Testis (tissue), 5 donors: ENCODE data around the gene TRPC4. TPM values are rescaled to one million over a fixed set of nuclear protein-coding genes. Genes with fewer than 3 reads are reported as not detected.

Experiments used
- DNase-seq: peaks from one replicate; pipeline ENCODE4 v3.0.0-alpha.2; 2019
- H3K27ac ChIP-seq, 2 donors: fragments of 200-600 bp; sonication (generic); one replicate each; pipeline ENCODE4 v1.5.1; 2019
- H3K27me3 ChIP-seq: fragments of 200-600 bp; sonication (generic); one replicate; pipeline ENCODE4 v1.5.1; 2019
- H3K36me3 ChIP-seq: fragments of 200-600 bp; sonication (generic); one replicate; pipeline ENCODE4 v1.5.1; 2017; ENCODE audit warnings: low read depth; ENCODE audit errors: missing control alignments
- H3K4me1 ChIP-seq: fragments of 200-600 bp; sonication (generic); one replicate; pipeline ENCODE4 v1.5.1; 2019
- H3K4me3 ChIP-seq, 2 donors: fragments of 200-600 bp; sonication (generic); one replicate each; pipeline ENCODE4 v1.5.1; 2017 to 2019
- H3K9me3 ChIP-seq: fragments of 200-600 bp; sonication (generic); one replicate; pipeline ENCODE4 v1.5.1; 2017
- POLR2A ChIP-seq: fragments of 450-650 bp; IDR thresholded peaks from one replicate; pipeline ENCODE4 v1.6.1; 2017; ENCODE audit warnings: antibody characterized with exemption, mild to moderate bottlenecking, moderate library complexity
- WGBS, 2 donors: methylation state at CpG; one replicate each; pipeline ENCODE4 v1.1.5; 2018; 5-methylcytosine and 5-hydroxymethylcytosine counted together
- intact Hi-C: fragments of 100-400 bp; cut with DNase I; formaldehyde crosslinking; loops from one replicate; pipeline ENCODE4 v1.15.1; 2023; ENCODE audit warnings: low total_unique reads
- long read RNA-seq, 2 donors: transcript quantifications; one replicate each; lab custom pipeline, GENCODE V29; 2026
- polyA plus RNA-seq: library from polyadenylated mRNA; stranded (reverse); fragments of 350-450 nt; fragmentation: Illumina TruSeq; extraction: RNeasy Lipid Tissue Mini Kit (QIAGEN cat#74804); gene quantifications from one replicate; pipeline ENCODE4 v1.2.3, GENCODE V29; 2014; ENCODE audit warnings: low read depth, low replicate concordance; ENCODE audit not compliant: insufficient read depth
- total RNA-seq, 2 donors: library from RNA; depleted of rRNA; stranded (reverse); fragments of >200 nt; gene quantifications; one replicate each; pipeline ENCODE4 v1.2.3, GENCODE V29; 2016
- TF ChIP-seq, protein P1 (sequence below), 3 experiments: fragments of 450-650 bp in 2 of 3; fragments of 200-600 bp in 1 of 3; sonication (generic) in 1 of 3; IDR thresholded peaks; one replicate each; pipeline ENCODE4 v1.5.1; 2016 to 2019; ENCODE audit warnings: antibody characterized with exemption in 3 of 3, mild to moderate bottlenecking in 2 of 3, moderate library complexity in 1 of 3

Gene TRPC4
- total RNA-seq (under 1 TPM in 1 of 2 donors, not detected in 1; 0.06 TPM), polyA plus RNA-seq (0.12 TPM)
- long read RNA-seq, donor 1: 0 reads
- long read RNA-seq, donor 2: 0 reads

DNA sequence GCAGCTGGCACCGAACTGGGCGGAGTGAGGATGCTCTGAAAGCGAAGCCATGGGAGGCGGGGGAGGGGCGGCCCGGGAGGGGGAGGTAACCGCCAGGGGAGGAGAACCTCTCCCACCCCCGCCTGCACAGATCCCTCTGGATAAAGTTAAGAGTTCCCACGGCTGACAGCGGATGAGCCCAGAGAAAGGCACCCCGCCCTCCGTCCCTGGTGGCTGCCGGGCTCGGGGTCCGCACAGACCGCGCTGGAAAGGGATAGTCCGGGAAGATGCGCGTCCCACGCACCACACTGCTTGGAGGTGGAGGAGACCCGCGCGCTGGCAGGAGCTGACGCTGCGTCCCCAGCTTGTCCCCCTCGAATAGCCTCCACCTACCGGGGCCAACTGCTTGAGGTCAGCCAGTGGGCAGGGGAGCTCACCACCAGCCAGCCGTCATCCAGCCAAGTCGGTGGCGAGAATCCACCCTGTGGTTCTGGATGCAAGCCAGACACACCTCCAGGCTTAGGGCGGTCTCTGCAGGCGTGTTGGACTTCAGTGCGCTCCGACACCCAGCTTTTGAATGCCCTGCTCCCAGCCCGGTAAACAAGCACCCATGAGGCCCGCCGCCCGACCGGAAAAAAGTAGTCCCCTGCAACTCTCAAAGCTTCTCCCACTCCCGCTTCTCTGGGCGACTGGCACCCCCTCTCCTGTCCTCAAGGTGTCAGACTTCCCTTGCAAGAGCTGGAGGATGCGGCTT lies at the start of gene TRPC4:
TRPC4 (minus strand) TSS at position 17 of the 733 bp plus-strand sequence. CDS start 86,439 bp downstream, outside the sequence.
- no peaks in the 10 kb centered on the region for H3K36me3 ChIP-seq
- intact Hi-C loops: no loop called here
- TF ChIP-seq, protein P1, sequence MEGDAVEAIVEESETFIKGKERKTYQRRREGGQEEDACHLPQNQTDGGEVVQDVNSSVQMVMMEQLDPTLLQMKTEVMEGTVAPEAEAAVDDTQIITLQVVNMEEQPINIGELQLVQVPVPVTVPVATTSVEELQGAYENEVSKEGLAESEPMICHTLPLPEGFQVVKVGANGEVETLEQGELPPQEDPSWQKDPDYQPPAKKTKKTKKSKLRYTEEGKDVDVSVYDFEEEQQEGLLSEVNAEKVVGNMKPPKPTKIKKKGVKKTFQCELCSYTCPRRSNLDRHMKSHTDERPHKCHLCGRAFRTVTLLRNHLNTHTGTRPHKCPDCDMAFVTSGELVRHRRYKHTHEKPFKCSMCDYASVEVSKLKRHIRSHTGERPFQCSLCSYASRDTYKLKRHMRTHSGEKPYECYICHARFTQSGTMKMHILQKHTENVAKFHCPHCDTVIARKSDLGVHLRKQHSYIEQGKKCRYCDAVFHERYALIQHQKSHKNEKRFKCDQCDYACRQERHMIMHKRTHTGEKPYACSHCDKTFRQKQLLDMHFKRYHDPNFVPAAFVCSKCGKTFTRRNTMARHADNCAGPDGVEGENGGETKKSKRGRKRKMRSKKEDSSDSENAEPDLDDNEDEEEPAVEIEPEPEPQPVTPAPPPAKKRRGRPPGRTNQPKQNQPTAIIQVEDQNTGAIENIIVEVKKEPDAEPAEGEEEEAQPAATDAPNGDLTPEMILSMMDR (IDR thresholded peaks at IDR 0.05): peak in 1 of 3 experiments; percentile 18
- no peak for TF ChIP-seq POLR2A
- H3K4me1 ChIP-seq: peaks cover 13% of the 10 kb centered on the region
- peak; percentile 29 for DNase-seq
- H3K4me3 ChIP-seq: peak within 1 kb of the TSS; percentile 24 to 39
- 0 to 5% methylated on average over 16 to 41 of the region's 43 CpGs for WGBS, 2 donors
- H3K27me3 ChIP-seq: no peaks in the 10 kb centered on the region
- no peaks in the 10 kb centered on the region for H3K9me3 ChIP-seq
- no peak within 1 kb of the TSS for H3K27ac ChIP-seq

DNA sequence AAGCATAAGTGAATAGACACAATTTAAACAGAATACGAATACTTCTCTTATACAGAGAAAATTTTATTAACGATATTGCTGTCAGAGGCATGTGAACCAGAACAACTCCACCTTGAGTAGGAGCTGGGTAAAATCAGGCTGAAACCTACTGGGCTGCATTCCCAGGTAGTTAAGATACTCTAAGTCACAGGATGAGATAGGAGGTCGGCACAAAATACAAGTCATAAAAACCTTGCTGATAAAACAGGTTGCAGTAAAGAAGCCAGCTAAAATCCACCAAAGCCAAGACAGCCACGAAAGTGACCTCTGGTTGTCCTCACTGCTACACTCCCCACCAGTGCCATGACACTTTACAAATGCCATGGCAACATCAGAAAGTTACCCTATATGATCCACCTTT lies 49.2 kb upstream of the TRPC4 start:
- intact Hi-C loops: no loop called here
- TF ChIP-seq, protein P1 (IDR thresholded peaks at IDR 0.05): no peak
- TF ChIP-seq POLR2A: no peak
- Histone ChIP-seq H3K9me3 (no peaks in the 10 kb centered on the region), H3K4me3 (no peak overlapping the region), H3K27me3 (no peaks in the 10 kb centered on the region), H3K4me1 (no peaks in the 10 kb centered on the region), H3K27ac (no peak overlapping the region), H3K36me3 (no peaks in the 10 kb centered on the region)
- WGBS, 2 donors: 26 to 52% methylated on average over 4 of the region's 4 CpGs
- DNase-seq: no peak

DNA sequence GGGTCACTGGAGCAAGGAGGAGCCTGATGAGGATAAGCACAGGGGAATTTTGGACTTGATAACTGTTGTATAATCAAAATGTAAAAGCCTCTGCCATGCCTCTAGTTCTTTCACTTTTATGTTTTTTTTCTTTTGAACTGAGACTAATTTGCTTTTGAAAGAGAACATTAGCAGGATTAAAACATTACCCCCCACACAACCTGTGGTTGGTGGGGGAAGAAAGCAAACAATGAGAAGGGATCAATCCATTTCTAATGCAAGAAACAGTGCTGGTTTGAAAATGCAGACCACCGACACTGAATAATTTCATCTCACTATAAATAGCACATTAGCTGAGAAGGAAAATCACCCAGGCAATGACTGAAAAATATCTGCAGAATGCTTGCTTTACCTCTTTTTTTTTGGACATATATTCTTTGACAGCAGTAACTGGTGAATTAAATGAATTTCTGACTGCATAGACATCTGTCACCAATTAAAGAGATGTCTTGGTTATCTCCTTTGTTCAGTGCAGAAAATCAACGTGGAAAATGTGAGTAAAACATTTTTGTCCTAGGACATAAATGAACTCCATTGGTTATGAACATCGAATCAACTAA lies 48.6 kb upstream of the TRPC4 start:
- intact Hi-C loops: no loop called here
- TF ChIP-seq, protein P1 (IDR thresholded peaks at IDR 0.05): no peak
- TF ChIP-seq POLR2A: no peak
- Histone ChIP-seq H3K27ac (no peak overlapping the region), H3K9me3 (no peaks in the 10 kb centered on the region), H3K4me3 (no peak overlapping the region), H3K27me3 (no peaks in the 10 kb centered on the region), H3K36me3 (no peaks in the 10 kb centered on the region), H3K4me1 (no peaks in the 10 kb centered on the region)
- 52 to 60% methylated on average over 3 of the region's 3 CpGs for WGBS, 2 donors
- no peak for DNase-seq

DNA sequence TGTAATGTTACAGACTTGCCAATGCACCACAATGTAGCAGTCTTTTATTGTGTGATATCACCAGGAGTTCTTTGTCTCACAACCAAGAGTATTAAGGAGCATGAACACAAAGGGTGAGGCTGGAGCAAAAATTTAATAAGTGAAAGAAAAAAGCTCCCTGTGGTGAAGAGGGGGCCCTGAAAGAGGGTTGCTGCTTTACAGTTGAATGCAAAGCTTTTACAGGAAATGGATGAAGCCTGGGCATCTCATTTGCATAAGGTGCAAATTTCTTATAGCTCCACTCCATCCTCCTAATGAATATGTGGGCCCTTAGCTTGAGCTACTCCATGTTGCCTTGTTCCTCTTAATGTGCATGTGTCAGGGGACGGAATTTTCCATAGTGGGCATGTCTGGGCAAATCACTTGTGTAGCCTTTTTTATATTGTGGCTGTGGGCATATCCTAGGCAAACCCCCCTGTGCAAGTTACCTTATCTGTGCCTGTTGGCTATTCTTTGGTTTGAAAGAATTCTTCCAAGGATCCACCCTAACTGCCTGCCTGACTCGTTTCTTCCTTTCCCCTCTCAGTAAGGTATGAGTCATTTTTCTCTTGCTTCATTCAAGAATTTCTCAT lies 45.3 kb upstream of the TRPC4 start:
- no peak for DNase-seq
- H3K27ac ChIP-seq: no peak overlapping the region
- intact Hi-C loops: no loop called here
- WGBS, 2 donors: 60 to 63% methylated on average over 2 of the region's 2 CpGs
- no peaks in the 10 kb centered on the region for H3K9me3 ChIP-seq
- H3K36me3 ChIP-seq: no peaks in the 10 kb centered on the region
- no peaks in the 10 kb centered on the region for H3K4me1 ChIP-seq
- H3K4me3 ChIP-seq: no peak overlapping the region
- H3K27me3 ChIP-seq: no peaks in the 10 kb centered on the region
- TF ChIP-seq, protein P1 (IDR thresholded peaks at IDR 0.05): no peak
- TF ChIP-seq POLR2A: no peak
